HG03139 (cell line): ENCODE results near the gene PRDX2.

ENCODE experiments used
- ATAC-seq: cut with Tn5 transposase; IDR thresholded peaks from one replicate; pipeline ENCODE4 v1.9.1; 2021; ENCODE audit not compliant: unreplicated experiment

PRDX2 gene

DNA sequence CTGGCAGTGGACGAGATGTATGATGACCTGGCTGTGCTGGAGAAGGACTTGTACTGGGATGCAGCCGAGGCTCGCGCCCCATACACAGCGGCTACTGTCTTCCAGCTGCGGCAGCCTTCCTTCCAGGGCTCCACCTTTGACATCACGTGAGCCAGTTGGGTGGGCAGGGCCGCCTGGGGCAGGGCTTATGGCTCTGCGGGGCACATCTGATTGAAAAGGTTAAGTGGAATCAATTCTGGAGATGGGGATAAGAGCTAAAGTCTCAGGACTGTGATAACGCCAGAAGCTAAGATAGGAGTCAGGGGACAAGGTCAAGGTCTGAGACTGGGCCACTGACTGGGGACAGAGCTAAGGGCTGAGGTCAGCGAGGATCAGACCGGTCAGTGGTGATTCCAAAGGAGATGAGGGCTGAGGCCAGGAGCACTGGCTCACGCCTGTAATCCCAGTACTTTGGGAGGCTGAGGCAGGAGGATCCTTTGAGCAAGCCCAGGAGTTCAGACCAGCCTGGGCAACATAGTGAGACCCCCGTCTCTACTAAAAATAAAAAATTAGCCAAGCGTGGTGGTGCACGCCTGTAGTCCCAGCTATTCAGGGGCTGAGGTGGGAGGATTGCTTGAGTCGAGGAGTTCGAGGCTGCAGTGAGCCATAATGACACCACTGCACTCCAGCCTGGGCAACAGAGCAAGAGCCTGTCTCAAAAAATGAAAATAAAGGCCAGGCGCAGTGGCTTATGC, 45.3 kb downstream of the PRDX2 start:
- ATAC-seq, result no peak

DNA sequence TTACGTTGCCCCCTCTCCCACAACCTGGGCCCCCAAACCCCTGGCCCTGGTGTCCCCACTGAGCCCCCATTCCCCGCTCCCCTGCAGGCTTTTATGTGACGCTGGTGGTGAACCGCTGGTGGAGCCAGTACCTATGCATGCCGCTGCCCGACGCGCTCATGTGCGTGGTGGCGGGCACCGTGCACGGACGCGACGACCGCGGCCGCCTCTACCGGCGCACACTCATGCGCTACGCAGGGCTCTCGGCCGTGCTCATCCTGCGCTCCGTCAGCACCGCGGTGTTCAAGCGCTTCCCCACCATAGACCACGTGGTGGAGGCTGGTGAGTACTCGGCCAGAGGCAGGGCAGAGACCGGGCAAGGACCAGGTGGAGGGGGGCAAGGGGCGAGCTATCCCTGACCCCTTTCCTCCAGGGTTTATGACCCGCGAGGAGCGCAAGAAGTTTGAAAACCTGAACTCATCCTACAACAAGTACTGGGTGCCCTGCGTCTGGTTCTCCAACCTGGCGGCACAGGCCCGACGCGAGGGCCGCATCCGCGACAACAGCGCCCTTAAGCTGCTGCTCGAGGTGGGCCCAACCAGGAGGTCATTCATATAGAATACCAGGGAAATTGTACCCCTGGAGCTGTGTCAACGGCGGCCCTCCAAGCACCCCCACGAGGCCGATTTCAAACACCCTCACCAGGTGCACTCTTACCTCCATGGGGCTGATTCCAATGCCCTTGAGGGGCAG, 47.0 kb downstream of the PRDX2 start:
- ATAC-seq, result no peak

DNA sequence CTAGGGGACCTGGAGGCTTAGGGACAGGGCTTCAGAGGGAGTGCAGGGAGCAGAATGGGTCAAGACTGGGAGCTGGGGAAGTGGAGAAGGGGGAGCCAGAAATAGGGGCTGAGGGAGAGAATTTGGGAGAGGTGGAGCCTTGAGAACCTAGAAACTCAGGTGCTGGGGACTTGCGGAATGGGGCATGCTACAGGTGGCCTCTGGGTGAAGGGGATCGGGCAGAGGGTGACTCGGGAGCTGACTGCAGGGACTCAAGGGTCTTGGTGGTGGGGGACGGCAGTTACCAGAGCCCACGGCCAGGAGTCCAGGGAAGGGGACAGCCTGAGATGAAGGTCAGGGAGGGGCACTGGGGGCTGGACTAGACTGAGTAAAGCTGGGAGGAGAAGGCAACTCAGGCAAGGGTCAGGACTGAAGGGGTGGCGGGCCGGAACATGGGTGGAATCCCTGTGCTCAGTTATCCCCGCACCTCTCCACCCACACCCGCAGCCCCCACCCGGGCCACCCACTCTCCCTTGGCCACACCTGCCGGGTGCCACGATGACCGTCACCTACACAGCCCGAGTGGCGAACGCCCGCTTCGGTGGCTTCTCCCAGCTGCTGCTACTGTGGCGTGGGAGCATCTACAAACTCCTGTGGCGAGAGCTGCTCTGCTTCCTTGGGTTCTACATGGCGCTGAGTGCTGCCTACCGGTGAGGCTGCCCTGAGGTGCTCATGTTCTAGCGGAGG, 49.4 kb downstream of the PRDX2 start:
- ATAC-seq, result no peak

DNA sequence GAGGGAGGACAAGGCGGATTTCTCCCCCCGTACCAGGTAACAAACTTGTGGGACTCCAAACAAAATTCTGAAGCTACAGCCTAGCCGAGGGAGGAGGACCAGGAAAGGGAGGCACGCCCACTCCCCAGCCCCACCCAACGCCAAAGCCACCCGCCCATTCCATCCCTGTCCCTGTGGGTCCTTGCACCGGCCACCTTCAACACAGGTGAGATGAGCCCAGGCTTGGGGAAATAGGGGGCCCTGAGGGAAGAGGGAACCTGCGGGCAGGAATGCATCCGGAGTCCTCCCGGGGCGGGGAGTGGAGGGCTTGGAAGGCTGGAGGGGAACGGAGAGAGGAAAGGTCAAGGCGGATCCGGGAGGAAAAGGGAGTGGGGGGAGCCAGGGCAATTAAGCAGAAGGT, 50.0 kb downstream of the PRDX2 start, which contains the start of gene BEST2:
Gene BEST2 (plus strand): TSS at position 157 of the 400 bp plus-strand sequence. CDS start 802 bp downstream, outside the sequence.
- no peak for ATAC-seq

DNA sequence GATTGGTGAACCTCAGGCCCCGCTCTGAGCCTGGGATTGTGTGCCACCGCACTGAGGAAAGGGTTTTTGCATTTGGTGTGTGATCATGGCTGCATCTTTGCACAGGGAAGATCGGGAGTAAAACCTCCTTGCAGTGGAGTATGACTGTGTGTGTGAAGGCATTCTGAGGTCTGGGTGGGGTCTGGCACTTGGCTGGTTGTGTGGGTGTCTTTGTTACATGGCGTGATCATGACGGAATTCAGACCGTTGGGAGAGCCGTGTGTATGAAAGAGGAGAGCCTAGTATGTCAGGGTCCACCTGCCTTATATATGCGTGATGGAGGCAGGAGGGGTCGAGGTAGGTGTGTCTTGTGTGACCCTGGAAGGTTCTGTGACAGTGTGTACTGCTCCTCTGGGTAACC, 50.7 kb downstream of the PRDX2 start:
- no peak for ATAC-seq

DNA sequence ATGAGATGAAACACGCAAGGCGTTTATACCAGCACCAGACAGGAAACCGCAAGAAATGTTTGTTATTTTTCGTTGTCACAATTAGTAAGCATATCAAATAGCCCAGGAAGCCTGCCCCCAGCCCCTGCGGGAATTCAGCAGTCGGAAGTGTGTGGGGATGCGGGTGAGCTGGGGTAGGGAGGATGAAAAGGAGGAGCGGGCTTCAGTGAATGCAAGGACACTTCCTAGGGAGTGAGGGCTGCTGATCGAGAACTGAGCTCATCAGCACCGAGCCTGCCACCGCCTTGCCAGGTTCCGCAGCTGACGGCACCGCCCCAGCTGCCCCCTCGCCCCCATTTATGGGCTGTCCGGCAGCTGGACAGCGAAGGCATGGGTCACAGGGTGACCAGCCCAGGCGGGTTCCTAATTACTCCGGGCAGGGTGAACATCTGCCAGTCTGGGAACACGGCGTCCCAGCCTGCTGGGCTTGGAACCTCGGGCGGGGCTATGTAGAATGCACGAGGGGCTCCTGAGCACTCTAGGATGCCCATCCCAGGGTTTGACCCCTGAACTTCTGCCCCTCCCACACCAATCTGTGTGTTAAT, 51.6 kb downstream of the PRDX2 start:
- no peak for ATAC-seq

DNA sequence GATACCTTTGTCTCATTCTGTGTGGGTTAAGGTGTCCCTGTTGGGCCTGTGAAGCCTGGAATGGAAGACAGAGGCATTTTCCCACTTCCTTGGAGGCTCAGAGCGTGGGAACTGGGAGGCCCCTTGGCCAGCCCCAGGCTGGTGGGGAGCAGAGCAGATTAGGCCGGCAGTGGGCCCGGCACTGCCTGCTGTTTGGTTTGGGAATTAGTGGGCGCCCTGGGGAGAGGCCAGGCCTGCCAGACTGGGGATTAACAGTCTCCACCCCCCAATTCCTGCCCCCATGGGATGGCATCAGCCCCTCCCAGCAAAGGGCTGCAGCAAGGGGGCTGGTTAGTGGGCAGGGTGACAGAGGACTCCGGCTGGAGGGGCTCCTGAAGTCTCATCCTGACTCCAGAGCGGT, 53.1 kb downstream of the PRDX2 start:
- no peak for ATAC-seq
